PFSK-1 (cell line): ENCODE results near the gene BRD3OS.

Experiments used
- FOXP2 ChIP-seq: optimal IDR thresholded peaks from 2 replicates; pipeline ENCODE3; 2011; ENCODE audit warnings: borderline replicate concordance, control low read depth, inconsistent platforms; ENCODE audit not compliant: insufficient read depth; ENCODE audit errors: extremely low read length, extremely low read depth
- POLR2AphosphoS5 ChIP-seq: IDR thresholded peaks from 2 replicates; pipeline ENCODE4 v1.6.1; 2012; ENCODE audit warnings: low read depth, mild to moderate bottlenecking, control low read depth, low read length, moderate library complexity
- REST ChIP-seq, 2 experiments: IDR thresholded peaks; 2 replicates each; pipeline versions ENCODE4 v1.6.1 to v1.8.0; 2011 to 2012; ENCODE audit warnings: low read depth in 2 of 2, low read length in 2 of 2, control low read depth in 1 of 2, inconsistent platforms in 1 of 2, mild to moderate bottlenecking in 1 of 2, moderate library complexity in 1 of 2; ENCODE audit not compliant: insufficient read depth in 1 of 2
- SIN3A ChIP-seq: IDR thresholded peaks from 2 replicates; pipeline ENCODE4 v1.6.1; 2012; ENCODE audit warnings: mild to moderate bottlenecking, low read length, moderate library complexity, borderline replicate concordance; ENCODE audit not compliant: insufficient read depth
- TAF1 ChIP-seq: IDR thresholded peaks from 2 replicates; pipeline ENCODE4 v1.6.1; 2012; ENCODE audit warnings: low read length, control low read depth, borderline replicate concordance; ENCODE audit not compliant: insufficient read depth

The BRD3OS gene

GRCh38 chr9:133980864-133981588 lies 44.3 kb upstream of the BRD3OS start:
- TF ChIP-seq REST (IDR thresholded peaks at IDR 0.05; ENCODE audit: insufficient read depth in 1 of 2, low read depth in 2 of 2, low read length in 2 of 2) (no peak), FOXP2 (no peak), POLR2AphosphoS5 (no peak), SIN3A (no peak), TAF1 (no peak)

- no peak for TF ChIP-seq POLR2AphosphoS5
- no peak for TF ChIP-seq REST (IDR thresholded peaks at IDR 0.05; ENCODE audit: insufficient read depth in 1 of 2, low read depth in 2 of 2, low read length in 2 of 2)
- no peak for TF ChIP-seq TAF1
- TF ChIP-seq FOXP2 = no peak
- TF ChIP-seq SIN3A = no peak
Observed at GRCh38 chr9:133981589-133981957, 43.7 kb upstream of the BRD3OS start.

GRCh38 chr9:133981958-133982681 lies 43.2 kb upstream of the BRD3OS start:
- TF ChIP-seq REST (IDR thresholded peaks at IDR 0.05; ENCODE audit: insufficient read depth in 1 of 2, low read depth in 2 of 2, low read length in 2 of 2) = no peak
- no peak for TF ChIP-seq POLR2AphosphoS5

- TF ChIP-seq TAF1 (no peak), SIN3A (no peak), FOXP2 (no peak), POLR2AphosphoS5 (no peak), REST (IDR thresholded peaks at IDR 0.05; ENCODE audit: insufficient read depth in 1 of 2, low read depth in 2 of 2, low read length in 2 of 2) (no peak)
Observed at GRCh38 chr9:133982971-133983720, 42.1 kb upstream of the BRD3OS start.
